ENCODE results near the gene ZFAND3. TPM values are rescaled to one million over a fixed set of nuclear protein-coding genes. Genes with fewer than 3 reads are reported as not detected.

The ZFAND3 gene, protein sequence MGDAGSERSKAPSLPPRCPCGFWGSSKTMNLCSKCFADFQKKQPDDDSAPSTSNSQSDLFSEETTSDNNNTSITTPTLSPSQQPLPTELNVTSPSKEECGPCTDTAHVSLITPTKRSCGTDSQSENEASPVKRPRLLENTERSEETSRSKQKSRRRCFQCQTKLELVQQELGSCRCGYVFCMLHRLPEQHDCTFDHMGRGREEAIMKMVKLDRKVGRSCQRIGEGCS
- 18.7 and 23.2 TPM in 2 replicates for total RNA-seq

- peak within 1 kb of the TSS; percentile 86 for H3K4me3 ChIP-seq (ENCODE audit: low read depth, low read length)
- TF ChIP-seq, protein P1, sequence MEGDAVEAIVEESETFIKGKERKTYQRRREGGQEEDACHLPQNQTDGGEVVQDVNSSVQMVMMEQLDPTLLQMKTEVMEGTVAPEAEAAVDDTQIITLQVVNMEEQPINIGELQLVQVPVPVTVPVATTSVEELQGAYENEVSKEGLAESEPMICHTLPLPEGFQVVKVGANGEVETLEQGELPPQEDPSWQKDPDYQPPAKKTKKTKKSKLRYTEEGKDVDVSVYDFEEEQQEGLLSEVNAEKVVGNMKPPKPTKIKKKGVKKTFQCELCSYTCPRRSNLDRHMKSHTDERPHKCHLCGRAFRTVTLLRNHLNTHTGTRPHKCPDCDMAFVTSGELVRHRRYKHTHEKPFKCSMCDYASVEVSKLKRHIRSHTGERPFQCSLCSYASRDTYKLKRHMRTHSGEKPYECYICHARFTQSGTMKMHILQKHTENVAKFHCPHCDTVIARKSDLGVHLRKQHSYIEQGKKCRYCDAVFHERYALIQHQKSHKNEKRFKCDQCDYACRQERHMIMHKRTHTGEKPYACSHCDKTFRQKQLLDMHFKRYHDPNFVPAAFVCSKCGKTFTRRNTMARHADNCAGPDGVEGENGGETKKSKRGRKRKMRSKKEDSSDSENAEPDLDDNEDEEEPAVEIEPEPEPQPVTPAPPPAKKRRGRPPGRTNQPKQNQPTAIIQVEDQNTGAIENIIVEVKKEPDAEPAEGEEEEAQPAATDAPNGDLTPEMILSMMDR (conservative IDR thresholded peaks at IDR 0.05; ENCODE audit: low read depth, low read length) = no peak
- peak; percentile 66 for DNase-seq (ENCODE audit: low read depth)
These were observed at the start of gene ZFAND3 for GRCh38 chr6:37819177-37819801. ZFAND3 (plus strand) TSS chr6:37819727; CDS start chr6:37819946, 219 bp downstream.

DNA sequence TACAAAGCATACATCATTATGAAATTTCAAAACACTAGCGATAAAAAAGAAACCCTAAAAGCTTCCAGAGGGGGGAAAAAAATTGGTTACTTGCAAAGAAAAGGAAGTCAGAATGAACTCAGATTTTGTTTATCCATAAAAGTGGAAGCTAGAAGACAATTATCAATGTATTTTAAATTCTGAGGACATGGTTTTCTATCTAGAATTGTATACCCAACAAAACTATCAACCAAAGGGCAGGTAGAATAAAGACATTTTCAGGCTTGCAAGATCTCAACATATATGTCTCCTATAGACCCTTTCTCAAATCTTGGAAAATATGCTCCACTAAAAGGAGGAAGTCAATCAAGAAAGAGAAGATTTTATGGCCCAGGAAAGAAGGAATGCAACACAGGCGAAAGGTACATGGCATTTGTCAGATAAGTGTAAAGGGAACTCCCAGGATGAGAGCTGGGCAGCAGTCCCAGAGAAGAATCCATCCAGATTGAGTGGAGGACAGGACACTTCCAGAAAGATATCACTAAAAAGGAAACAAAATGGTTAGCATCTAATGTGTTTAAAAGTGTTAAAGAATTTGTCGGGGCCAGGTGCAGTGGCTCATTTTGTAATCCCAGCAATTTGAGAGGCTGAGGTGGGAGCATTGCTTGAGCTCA, 45.4 kb upstream of the ZFAND3 start:
- no peak for DNase-seq (ENCODE audit: low read depth)
- TF ChIP-seq, protein P1 (conservative IDR thresholded peaks at IDR 0.05; ENCODE audit: low read depth, low read length) = no peak
- H3K4me3 ChIP-seq (ENCODE audit: low read depth, low read length) = no peak overlapping the region

DNA sequence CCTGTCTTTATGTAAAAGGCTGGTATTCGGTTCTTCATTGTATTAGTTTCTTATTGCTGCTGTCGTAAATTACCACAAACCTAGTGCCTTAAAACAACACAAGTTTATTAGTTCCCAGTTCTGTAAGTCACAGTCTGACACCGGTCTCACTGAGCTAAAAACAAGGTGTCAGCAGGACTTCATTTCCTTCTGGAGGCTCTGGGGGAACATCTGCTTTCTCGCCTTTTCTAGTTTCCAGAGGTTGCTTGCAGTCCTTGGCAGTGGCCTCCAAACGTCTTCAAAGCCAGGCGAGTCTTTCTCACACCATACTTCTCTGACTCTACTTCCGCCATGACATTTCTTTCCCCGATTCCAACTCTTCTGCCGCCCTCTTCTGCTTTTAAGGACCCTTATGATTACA, 43.0 kb upstream of the ZFAND3 start:
- TF ChIP-seq, protein P1 (conservative IDR thresholded peaks at IDR 0.05; ENCODE audit: low read depth, low read length) = no peak
- no peak overlapping the region for H3K4me3 ChIP-seq (ENCODE audit: low read depth, low read length)
- no peak for DNase-seq (ENCODE audit: low read depth)

- TF ChIP-seq, protein P1 (conservative IDR thresholded peaks at IDR 0.05; ENCODE audit: low read depth, low read length) = no peak
- H3K4me3 ChIP-seq (ENCODE audit: low read depth, low read length) = no peak overlapping the region
These were observed 42.2 kb upstream of the ZFAND3 start for GRCh38 chr6:37777272-37777834.

DNA sequence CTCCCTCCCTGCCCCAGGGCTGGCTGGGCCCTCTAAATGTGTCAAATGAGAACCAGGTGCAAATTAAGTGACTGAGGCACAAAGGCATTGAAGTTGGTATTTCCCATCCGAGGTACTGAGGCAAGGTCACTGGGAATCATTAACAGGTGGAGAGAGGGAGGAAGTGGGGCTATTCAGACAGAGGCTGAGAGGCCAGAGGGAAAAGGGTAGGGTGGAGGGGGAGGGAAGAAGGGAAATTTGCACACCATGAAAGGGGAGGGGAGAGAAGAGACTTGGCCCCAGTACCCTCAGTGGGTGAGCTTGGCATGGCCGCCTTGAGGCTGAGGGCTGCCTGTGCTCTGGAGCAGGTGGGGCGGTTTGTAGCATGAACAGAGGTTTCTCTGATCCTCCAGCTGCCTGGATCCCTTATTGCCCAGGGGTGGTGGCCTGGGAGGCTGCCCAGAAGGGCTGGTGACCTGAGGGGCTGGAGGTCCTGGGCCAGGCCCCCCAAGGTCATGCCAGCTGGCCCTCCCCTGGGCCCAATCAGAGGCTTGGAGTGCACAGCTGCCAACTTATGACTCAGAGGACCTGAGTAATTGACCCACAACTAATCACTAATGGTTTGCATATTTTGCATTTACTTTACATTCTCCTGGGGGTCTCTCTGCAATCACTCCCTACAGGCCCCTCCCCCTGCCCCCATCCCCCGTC, 40.3 kb upstream of the ZFAND3 start:
- DNase-seq (ENCODE audit: low read depth) = no peak
- TF ChIP-seq, protein P1 (conservative IDR thresholded peaks at IDR 0.05; ENCODE audit: low read depth, low read length) = peak; percentile 11
- H3K4me3 ChIP-seq (ENCODE audit: low read depth, low read length) = no peak overlapping the region

More at GRCh38 chr6:37777272-37777834, 42.2 kb upstream of the ZFAND3 start:
- no peak for DNase-seq (ENCODE audit: low read depth)

- TF ChIP-seq, protein P1 (conservative IDR thresholded peaks at IDR 0.05; ENCODE audit: low read depth, low read length) = no peak
- DNase-seq (ENCODE audit: low read depth) = no peak
- no peak overlapping the region for H3K4me3 ChIP-seq (ENCODE audit: low read depth, low read length)
These were observed 39.5 kb upstream of the ZFAND3 start for GRCh38 chr6:37779902-37780628.

All from epithelial cell of proximal tubule (primary cell).